Measurements from ENCODE around the gene C2orf78. TPM values are rescaled to one million over a fixed set of nuclear protein-coding genes. Genes with fewer than 3 reads are reported as not detected.

C2orf78 gene
- total RNA-seq, 1 experiment from 2014 or later = not detected

GRCh38 chr2:73762571-73762970 lies 21.4 kb upstream of the C2orf78 start:
- intact Hi-C loops (cut with micrococcal nuclease; ENCODE audit: unreplicated experiment) = no loop called here
- in situ Hi-C loops (cut with HindIII; ENCODE audit: low pct_unique_long_range_greater_than_20kb, low sequenced_read_pairs) = no loop called here
- no peak for DNase-seq (ENCODE audit: low read depth, low spot score)
- no peak for ATAC-seq
- no peak overlapping the region for H3K4me3 ChIP-seq (ENCODE audit: low read depth in 2 of 2, low read length in 2 of 2)
- no TSS peak for BruUV-seq (replicated peaks)
- no peak overlapping the region for H3K27ac ChIP-seq (ENCODE audit: low read length)
- H3K36me3 ChIP-seq (ENCODE audit: control insufficient read depth, insufficient read depth, low read length) = peaks cover 12% of the 10 kb centered on the region
- H3K4me1 ChIP-seq (ENCODE audit: control insufficient read depth, insufficient read depth, low read length) = no peaks in the 10 kb centered on the region
- no peaks in the 10 kb centered on the region for H3K9me3 ChIP-seq (ENCODE audit: control insufficient read depth, insufficient read depth, low read depth, low read length)
- ChIA-PET CTCF (no interaction called here), POLR2A (no interaction called here)
- TF ChIP-seq SIN3A (IDR thresholded peaks at IDR 0.05; ENCODE audit: borderline replicate concordance, insufficient read depth, low read depth, low read length) = no peak
- no peak for TF ChIP-seq REST (IDR thresholded peaks at IDR 0.05; ENCODE audit: insufficient read depth in 1 of 2, low read depth in 2 of 2, low read length in 1 of 2)
- no peak for TF ChIP-seq TCF7L2 (IDR thresholded peaks at IDR 0.05; ENCODE audit: low read depth, low read length)
- no peaks in the 10 kb centered on the region for H3K27me3 ChIP-seq (ENCODE audit: control insufficient read depth, insufficient read depth, low read length)

GRCh38 chr2:73764945-73765344 lies 19.0 kb upstream of the C2orf78 start:
- Histone ChIP-seq H3K4me1 (ENCODE audit: control insufficient read depth, insufficient read depth, low read length) (no peaks in the 10 kb centered on the region), H3K27me3 (ENCODE audit: control insufficient read depth, insufficient read depth, low read length) (no peaks in the 10 kb centered on the region), H3K27ac (ENCODE audit: low read length) (no peak overlapping the region), H3K9me3 (ENCODE audit: control insufficient read depth, insufficient read depth, low read depth, low read length) (no peaks in the 10 kb centered on the region), H3K4me3 (ENCODE audit: low read depth in 2 of 2, low read length in 2 of 2) (no peak overlapping the region), H3K36me3 (ENCODE audit: control insufficient read depth, insufficient read depth, low read length) (peaks cover 12% of the 10 kb centered on the region)
- DNase-seq (ENCODE audit: low read depth, low spot score) = no peak
- TF ChIP-seq POLR2AphosphoS5 (IDR thresholded peaks at IDR 0.05; ENCODE audit: low read depth, low read length) (no peak), SIN3A (IDR thresholded peaks at IDR 0.05; ENCODE audit: borderline replicate concordance, insufficient read depth, low read depth, low read length) (no peak), TCF7L2 (IDR thresholded peaks at IDR 0.05; ENCODE audit: low read depth, low read length) (no peak), REST (IDR thresholded peaks at IDR 0.05; ENCODE audit: insufficient read depth in 1 of 2, low read depth in 2 of 2, low read length in 1 of 2) (no peak), CTCF (IDR thresholded peaks at IDR 0.05) (no peak)
- intact Hi-C loops (cut with micrococcal nuclease; ENCODE audit: unreplicated experiment) = no loop called here
- ChIA-PET POLR2A (interaction anchor here (0.6 kb wide), 1 partner anchor 70 kb away, joined by 7 read pairs; no protein-coding TSS in a partner anchor), CTCF (no interaction called here)
- in situ Hi-C loops (cut with HindIII; ENCODE audit: low pct_unique_long_range_greater_than_20kb, low sequenced_read_pairs) = no loop called here
- ATAC-seq = no peak
- no TSS peak for BruUV-seq (replicated peaks)
